A673 (cell line): Measurements from ENCODE around the gene ELOF1. TPM values are rescaled to one million over a fixed set of nuclear protein-coding genes. Genes with fewer than 3 reads are reported as not detected.

Source experiments
- BruUV-seq: library from RNA; stranded (reverse); fragments of 400-500 nt; replicated peaks from 2 replicates; lab custom pipeline; 2021; lab: Mats Ljungman, UMichigan
- CTCF ChIA-PET: fragments of 300-600 bp; sonication (Branson Sonifier 250); formaldehyde crosslinking; loops from one replicate; lab custom pipeline; 2022; ENCODE audit warnings: antibody characterized with exemption; lab: Charles Lee
- POLR2A ChIA-PET: fragments of 300-600 bp; sonication (Branson Sonifier 250); formaldehyde crosslinking; loops from one replicate; lab custom pipeline; 2022; ENCODE audit warnings: antibody characterized with exemption; ENCODE audit not compliant: low non-redundant PET; lab: Charles Lee
- DNase-seq: peaks from one replicate; pipeline ENCODE4 v3.0.0-alpha.2; 2015; ENCODE audit warnings: low spot score
- H3K27ac ChIP-seq: fragments of 200-600 bp; sonication (generic); 2 replicates; pipeline ENCODE4 v1.5.1; 2016; ENCODE audit warnings: mixed run types, low read depth, mild to moderate bottlenecking, mixed read lengths, antibody characterized with exemption, low read length; ENCODE audit not compliant: poor library complexity, severe bottlenecking
- H3K27me3 ChIP-seq: fragments of 200-600 bp; sonication (generic); replicated peaks from 2 replicates; pipeline ENCODE4 v1.6.1; 2017; ENCODE audit warnings: mixed run types, low read depth, mild to moderate bottlenecking, mixed read lengths, antibody characterized with exemption, low read length; ENCODE audit not compliant: insufficient read depth, poor library complexity
- H3K36me3 ChIP-seq: fragments of 200-600 bp; sonication (generic); 2 replicates; pipeline ENCODE4 v1.6.1; 2016; ENCODE audit warnings: mixed run types, mild to moderate bottlenecking, mixed read lengths, antibody characterized with exemption, low read length; ENCODE audit not compliant: insufficient read depth, poor library complexity, severe bottlenecking
- H3K4me1 ChIP-seq: fragments of 200-600 bp; sonication (generic); 2 replicates; pipeline ENCODE4 v1.6.1; 2017; ENCODE audit warnings: mixed run types, mild to moderate bottlenecking, mixed read lengths, antibody characterized with exemption, low read length; ENCODE audit not compliant: insufficient read depth, poor library complexity, severe bottlenecking
- H3K4me3 ChIP-seq: fragments of 200-600 bp; sonication (generic); 2 replicates; pipeline ENCODE4 v1.5.1; 2016; ENCODE audit warnings: low read depth, mixed run types, mild to moderate bottlenecking, mixed read lengths, low read length; ENCODE audit not compliant: poor library complexity, severe bottlenecking
- H3K9me3 ChIP-seq: fragments of 200-600 bp; sonication (generic); 2 replicates; pipeline ENCODE4 v1.6.1; 2016; ENCODE audit warnings: mixed run types, low read depth, mild to moderate bottlenecking, mixed read lengths, antibody characterized with exemption, low read length; ENCODE audit not compliant: poor library complexity, severe bottlenecking
- EZH2 ChIP-seq: fragments of 200-600 bp; sonication (generic); IDR thresholded peaks from 2 replicates; pipeline ENCODE4 v1.6.1; 2017; ENCODE audit warnings: borderline replicate concordance, low read depth, mild to moderate bottlenecking, mixed read lengths, antibody characterized with exemption, low read length; ENCODE audit not compliant: poor library complexity, severe bottlenecking
- intact Hi-C: fragments of 100-400 bp; cut with micrococcal nuclease; formaldehyde crosslinking; loops from one replicate; pipeline ENCODE4 v1.10.0; 2022; ENCODE audit not compliant: unreplicated experiment
- total RNA-seq: library from RNA; stranded (reverse); gene quantifications from 2 replicates; pipeline ENCODE4 v1.2.3, GENCODE V29; 2021
- TF ChIP-seq, protein P1 (sequence below): fragments of 300-800, 200-600 bp; sonication (generic); conservative IDR thresholded peaks from 2 replicates; pipeline ENCODE4 v1.5.1; 2017; ENCODE audit warnings: low read depth, mild to moderate bottlenecking, antibody characterized with exemption, low read length, moderate library complexity, mixed read lengths

ELOF1 gene
- total RNA-seq, 1 experiment from 2014 or later: 97.9 TPM

DNA sequence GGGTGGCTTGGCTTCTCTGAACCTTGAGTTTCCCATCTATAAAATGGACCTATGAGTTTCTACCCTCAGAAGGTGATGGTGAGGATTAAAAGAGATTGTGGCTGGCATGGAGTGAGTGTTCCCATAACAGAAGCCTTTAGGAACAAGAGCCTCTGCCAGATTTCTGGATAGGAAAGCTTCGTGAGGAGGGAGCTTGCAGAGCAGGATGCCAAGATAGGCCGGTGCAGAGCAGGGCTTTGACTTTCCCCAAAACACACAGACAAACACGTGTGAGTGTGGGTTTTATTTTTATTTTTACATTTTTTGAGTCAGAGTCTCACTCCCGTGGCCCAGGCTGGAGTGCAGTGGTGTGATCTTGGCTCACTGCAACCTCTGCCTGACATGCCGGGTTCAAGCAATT is 24.1 kb downstream of the ELOF1 start:
- H3K9me3 ChIP-seq: no peaks in the 10 kb centered on the region
- POLR2A ChIA-PET: no interaction called here
- no peak overlapping the region for H3K27ac ChIP-seq
- BruUV-seq: no TSS peak
- no peak for DNase-seq
- H3K4me3 ChIP-seq: no peak overlapping the region
- TF ChIP-seq, protein P1, sequence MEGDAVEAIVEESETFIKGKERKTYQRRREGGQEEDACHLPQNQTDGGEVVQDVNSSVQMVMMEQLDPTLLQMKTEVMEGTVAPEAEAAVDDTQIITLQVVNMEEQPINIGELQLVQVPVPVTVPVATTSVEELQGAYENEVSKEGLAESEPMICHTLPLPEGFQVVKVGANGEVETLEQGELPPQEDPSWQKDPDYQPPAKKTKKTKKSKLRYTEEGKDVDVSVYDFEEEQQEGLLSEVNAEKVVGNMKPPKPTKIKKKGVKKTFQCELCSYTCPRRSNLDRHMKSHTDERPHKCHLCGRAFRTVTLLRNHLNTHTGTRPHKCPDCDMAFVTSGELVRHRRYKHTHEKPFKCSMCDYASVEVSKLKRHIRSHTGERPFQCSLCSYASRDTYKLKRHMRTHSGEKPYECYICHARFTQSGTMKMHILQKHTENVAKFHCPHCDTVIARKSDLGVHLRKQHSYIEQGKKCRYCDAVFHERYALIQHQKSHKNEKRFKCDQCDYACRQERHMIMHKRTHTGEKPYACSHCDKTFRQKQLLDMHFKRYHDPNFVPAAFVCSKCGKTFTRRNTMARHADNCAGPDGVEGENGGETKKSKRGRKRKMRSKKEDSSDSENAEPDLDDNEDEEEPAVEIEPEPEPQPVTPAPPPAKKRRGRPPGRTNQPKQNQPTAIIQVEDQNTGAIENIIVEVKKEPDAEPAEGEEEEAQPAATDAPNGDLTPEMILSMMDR: no peak
- no peak for TF ChIP-seq EZH2
- peaks cover 6% of the 10 kb centered on the region for H3K4me1 ChIP-seq
- intact Hi-C loops: no loop called here
- CTCF ChIA-PET: no interaction called here
- no peaks in the 10 kb centered on the region for H3K36me3 ChIP-seq
- no peaks in the 10 kb centered on the region for H3K27me3 ChIP-seq

GRCh38 chr19:11534538-11534937 is 24.5 kb downstream of the ELOF1 start:
- Histone ChIP-seq H3K27me3 (no peaks in the 10 kb centered on the region), H3K4me1 (peaks cover 2% of the 10 kb centered on the region), H3K9me3 (no peaks in the 10 kb centered on the region), H3K4me3 (no peak overlapping the region), H3K36me3 (no peaks in the 10 kb centered on the region), H3K27ac (no peak overlapping the region)
- ChIA-PET POLR2A (no interaction called here), CTCF (no interaction called here)
- no peak for DNase-seq
- intact Hi-C loops: no loop called here
- no peak for TF ChIP-seq EZH2
- TF ChIP-seq, protein P1: no peak
- BruUV-seq: no TSS peak

DNA sequence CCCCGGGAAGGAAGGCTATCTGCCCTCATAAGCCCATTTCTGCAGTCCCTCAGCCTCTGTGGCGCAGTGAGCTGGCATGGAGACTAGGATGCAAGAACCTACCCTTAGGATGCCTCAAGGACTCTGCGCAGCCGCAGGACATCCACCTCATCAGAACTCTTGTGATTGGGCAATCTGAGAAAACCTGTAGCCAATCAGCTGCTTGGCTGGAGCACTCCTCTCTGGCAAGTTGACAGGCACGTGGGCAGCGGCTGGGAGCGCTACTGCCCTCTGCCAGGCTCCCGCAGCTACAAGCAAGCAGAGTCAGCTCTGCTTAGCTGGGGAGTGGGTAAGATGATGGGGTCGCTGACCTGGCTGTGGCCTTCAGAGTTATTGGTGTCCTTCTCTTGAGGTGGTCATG is 28.6 kb downstream of the ELOF1 start:
- CTCF ChIA-PET: interaction anchor here (0.7 kb wide), 1 partner anchor 15 kb away, joined by 4 read pairs; no protein-coding TSS in a partner anchor
- POLR2A ChIA-PET: interaction anchor here (0.7 to 0.8 kb wide), 2 partner anchors 11 to 15 kb away, joined by 3 read pairs; no protein-coding TSS in a partner anchor
- intact Hi-C loops: no loop called here
- H3K27ac ChIP-seq: no peak overlapping the region
- no peak for TF ChIP-seq EZH2
- TF ChIP-seq, protein P1: peak; percentile 58
- no TSS peak for BruUV-seq
- DNase-seq: peak; percentile 94
- H3K36me3 ChIP-seq: no peaks in the 10 kb centered on the region
- no peaks in the 10 kb centered on the region for H3K27me3 ChIP-seq
- no peak overlapping the region for H3K4me3 ChIP-seq
- no peaks in the 10 kb centered on the region for H3K9me3 ChIP-seq
- peaks cover 6% of the 10 kb centered on the region for H3K4me1 ChIP-seq
